ENCODE data around the gene MAP3K19.
A peak's percentile ranks its signal among the peaks of the same experiment; 100 is the strongest.
"Not testable (repeated sequence)": the region's sequence is repeated elsewhere in the genome, so short reads cannot be mapped to it uniquely, and the experiment has no call there.

Gene MAP3K19

DNA sequence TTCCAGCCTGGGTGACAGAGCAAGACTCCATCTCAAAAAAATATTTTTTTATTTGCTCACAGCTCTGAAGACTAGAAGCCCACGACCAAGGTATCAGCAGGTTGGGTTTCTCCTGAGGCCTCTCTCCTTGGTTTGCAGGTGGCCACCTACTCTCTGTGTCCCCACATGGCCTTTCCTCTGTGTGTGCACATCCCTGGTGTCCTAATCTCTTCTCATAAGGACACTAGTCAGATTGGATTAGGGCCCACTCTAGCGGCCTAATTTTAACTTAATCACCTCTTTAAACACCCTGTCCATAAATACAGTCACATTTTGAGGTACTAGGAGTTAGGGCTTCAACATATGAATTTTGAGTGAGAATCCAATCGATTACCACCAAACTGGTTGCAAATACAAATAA, 2.9 kb upstream of the MAP3K19 start:
- DNase-seq: no peak

GRCh38 chr2:135048122-135048521, 875 bp upstream of the MAP3K19 start:
- no peak for DNase-seq

GRCh38 chr2:135043345-135043744, 3.9 kb downstream of the MAP3K19 start:
- no peak for DNase-seq

DNA sequence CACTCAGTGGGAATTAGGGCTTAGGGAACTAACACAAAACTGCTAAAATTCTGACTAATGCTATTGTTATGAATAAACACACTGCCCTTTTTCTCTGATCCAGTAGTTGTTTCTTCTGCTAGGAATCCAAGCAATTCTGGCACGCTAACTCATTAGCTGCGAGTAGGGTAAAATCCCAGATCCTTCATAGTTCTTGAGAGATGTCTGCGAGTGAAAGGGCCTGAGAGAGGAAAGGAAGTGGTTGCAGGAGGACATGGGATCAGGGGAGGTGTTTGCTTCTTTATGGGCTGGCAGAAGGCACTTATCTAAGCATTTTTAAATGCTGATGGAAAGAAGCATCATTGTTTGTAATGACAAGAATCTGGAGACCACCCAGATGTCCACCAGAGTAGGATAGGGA, 9.4 kb downstream of the MAP3K19 start:
- no peak for DNase-seq

- DNase-seq: not testable (repeated sequence)
Observed at GRCh38 chr2:135033216-135033615, 14.0 kb downstream of the MAP3K19 start.

- no peak for DNase-seq
Observed at GRCh38 chr2:135030826-135031225, 16.4 kb downstream of the MAP3K19 start.

GRCh38 chr2:135029481-135030134, 17.6 kb downstream of the MAP3K19 start:
- no peak for DNase-seq

GRCh38 chr2:135023886-135024485, 23.3 kb downstream of the MAP3K19 start:
- no peak for DNase-seq

- DNase-seq: no peak
Observed at GRCh38 chr2:135022952-135023880, 24.0 kb downstream of the MAP3K19 start.

GRCh38 chr2:135021618-135022017, 25.6 kb downstream of the MAP3K19 start:
- DNase-seq: no peak

GRCh38 chr2:135011633-135012032, 35.6 kb downstream of the MAP3K19 start:
- no peak for DNase-seq

DNA sequence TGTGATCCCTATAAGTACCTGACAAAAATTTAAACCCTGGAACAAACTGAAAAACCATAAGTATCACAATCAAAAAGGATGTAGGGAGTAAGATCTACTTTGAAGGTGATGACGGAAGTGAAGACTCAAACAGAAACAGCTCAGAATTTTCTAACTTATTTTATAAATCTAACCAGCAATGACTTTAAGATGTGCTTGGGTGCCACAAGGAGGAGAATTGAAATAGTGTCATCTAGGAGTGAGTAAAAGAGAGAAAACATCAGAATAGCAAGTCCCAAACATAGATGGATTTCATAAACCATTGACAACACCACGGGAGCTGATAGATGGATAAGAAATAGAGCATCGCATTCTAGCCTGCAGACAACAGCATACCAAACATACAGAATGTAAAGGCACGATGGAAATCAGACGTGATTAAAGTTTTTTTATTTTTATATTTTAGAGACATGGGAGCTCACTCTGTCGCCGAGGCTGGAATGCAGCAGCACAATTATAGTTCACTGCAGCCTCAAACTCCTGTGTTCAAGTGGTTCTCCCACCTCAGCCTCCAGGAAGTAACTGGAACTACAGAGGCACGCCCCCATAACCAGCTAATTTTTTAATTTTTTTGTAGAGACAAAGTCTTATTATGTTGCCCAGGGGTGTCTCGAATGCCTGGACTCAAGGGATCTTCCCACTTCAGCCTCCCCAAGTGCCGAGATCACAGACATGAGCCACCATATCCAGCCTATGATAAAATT, 36.9 kb downstream of the MAP3K19 start:
- DNase-seq: no peak

- no peak for DNase-seq
Observed at GRCh38 chr2:135009339-135009738, 37.9 kb downstream of the MAP3K19 start.

DNA sequence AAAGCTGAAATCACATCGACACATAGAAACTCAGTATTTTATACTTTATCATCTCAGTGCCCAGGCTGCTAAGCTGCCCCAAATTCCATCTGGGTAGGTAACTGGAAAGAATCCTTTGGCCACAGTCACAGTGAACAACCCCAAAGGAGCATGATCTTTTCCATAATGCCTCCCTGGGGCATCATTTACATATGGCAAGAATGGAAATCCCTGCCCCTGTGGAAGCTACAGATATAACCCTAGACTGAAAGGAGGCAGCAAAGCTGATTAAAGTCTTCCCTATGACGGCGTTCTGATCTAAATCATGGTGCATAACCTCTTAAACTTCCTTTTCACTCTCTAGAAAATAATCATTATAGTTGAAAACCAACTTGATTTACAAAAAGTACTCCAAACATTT, 41.5 kb downstream of the MAP3K19 start:
- no peak for DNase-seq

- peak; percentile 32 for DNase-seq
Observed at GRCh38 chr2:135004005-135004746, 43.1 kb downstream of the MAP3K19 start.

DNA sequence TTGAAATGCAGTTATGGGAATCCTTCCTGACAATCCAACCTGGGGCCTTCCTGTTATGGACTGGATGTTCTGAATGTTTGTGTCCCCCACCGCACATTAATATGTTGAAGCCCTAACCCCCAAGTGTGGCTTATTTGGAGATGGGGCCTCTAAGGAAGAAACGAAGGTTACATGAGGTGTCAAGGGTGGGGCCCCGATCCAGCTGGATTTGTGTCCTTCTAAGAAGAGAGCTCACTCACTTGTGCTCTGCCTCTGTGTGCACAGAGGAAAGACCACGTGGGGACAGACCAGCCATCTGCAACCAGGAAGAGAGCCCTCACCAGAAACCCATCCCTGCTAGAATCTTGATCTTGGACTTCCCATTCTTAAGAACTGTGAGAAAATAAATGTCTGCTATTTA, 44.4 kb downstream of the MAP3K19 start:
- no peak for DNase-seq

- DNase-seq: no peak
Observed at GRCh38 chr2:134999521-134999920, 47.7 kb downstream of the MAP3K19 start.

- DNase-seq: no peak
Observed at GRCh38 chr2:134988994-134989605, 58.1 kb downstream of the MAP3K19 start.

GRCh38 chr2:134985061-134985460, 62.2 kb downstream of the MAP3K19 start:
- no peak for DNase-seq

GRCh38 chr2:134982603-134983002, 64.6 kb downstream of the MAP3K19 start:
- no peak for DNase-seq

GRCh38 chr2:134980639-134981038, 66.6 kb downstream of the MAP3K19 start:
- no peak for DNase-seq

- no peak for DNase-seq
Observed at GRCh38 chr2:134979221-134979620, 68.0 kb downstream of the MAP3K19 start.
